Stimulated activated CD4-positive, alpha-beta T cell treated with anti-CD3 and anti-CD28 coated beads, Interleukin-15, amount 100 ng/mL, for 48 hours (primary cell): ENCODE measurements around the gene RTCA.
A peak's percentile ranks its signal among the peaks of the same experiment; 100 is the strongest.
"Not testable (repeated sequence)": the region's sequence is repeated elsewhere in the genome, so short reads cannot be mapped to it uniquely, and the experiment has no call there.

Experiments used
- DNase-seq, 2 donors: peaks; one replicate each; pipeline ENCODE4 v3.0.0-alpha.2; 2020; ENCODE audit warnings: low read depth in 2 of 2

The RTCA gene

GRCh38 chr1:100258427-100258826, 7.6 kb upstream of the RTCA start:
- DNase-seq: not testable (repeated sequence)

DNA sequence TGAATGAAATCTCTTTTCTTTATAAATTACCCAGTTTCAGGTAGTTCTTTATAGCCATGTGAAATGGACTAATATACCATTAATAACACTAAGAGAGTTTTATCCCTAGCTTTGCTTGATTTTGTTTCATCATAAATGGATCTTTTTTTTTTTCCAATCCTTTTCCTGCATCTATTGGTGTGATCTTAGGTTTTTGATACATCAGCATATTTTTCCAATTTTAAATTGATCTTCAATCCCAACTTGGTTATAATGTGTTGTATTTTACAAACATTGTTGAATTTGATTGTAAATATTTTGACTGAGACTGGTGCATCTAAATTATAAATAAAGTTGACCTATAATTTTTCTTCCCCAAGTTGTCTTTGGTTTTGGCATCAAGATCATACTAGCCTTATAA, 4.3 kb upstream of the RTCA start:
- no peak for DNase-seq

GRCh38 chr1:100264081-100264480, 1.9 kb upstream of the RTCA start:
- not testable (repeated sequence) for DNase-seq

GRCh38 chr1:100265562-100265930, 470 bp upstream of the RTCA start:
- peak in 1 of 2 donors; percentile 11 for DNase-seq

- DNase-seq: no peak
Measured at GRCh38 chr1:100266741-100267140, 725 bp downstream of the RTCA start.

GRCh38 chr1:100267284-100267683, 1.3 kb downstream of the RTCA start:
- DNase-seq: no peak

DNA sequence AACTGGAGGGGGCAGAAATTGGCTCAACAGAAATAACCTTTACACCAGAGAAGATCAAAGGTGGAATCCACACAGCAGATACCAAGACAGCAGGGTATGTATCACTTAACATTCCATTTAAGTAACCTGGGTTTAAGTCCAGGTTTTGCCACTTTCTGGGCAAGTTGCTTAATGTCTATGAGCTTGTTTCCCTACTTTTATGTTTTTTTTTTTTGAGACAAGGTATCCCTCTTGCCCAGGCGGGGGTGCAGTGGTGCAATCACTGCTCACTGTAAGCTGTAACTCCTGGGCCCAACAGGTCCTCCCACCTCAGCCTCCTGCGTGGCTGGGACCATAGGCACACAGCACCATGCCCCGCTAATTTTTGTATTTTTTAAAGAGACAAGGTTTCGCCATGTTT, 2.2 kb downstream of the RTCA start:
- no peak for DNase-seq

GRCh38 chr1:100277866-100278265, 11.8 kb downstream of the RTCA start:
- no peak for DNase-seq

GRCh38 chr1:100279358-100279923, 13.4 kb downstream of the RTCA start:
- DNase-seq: no peak

DNA sequence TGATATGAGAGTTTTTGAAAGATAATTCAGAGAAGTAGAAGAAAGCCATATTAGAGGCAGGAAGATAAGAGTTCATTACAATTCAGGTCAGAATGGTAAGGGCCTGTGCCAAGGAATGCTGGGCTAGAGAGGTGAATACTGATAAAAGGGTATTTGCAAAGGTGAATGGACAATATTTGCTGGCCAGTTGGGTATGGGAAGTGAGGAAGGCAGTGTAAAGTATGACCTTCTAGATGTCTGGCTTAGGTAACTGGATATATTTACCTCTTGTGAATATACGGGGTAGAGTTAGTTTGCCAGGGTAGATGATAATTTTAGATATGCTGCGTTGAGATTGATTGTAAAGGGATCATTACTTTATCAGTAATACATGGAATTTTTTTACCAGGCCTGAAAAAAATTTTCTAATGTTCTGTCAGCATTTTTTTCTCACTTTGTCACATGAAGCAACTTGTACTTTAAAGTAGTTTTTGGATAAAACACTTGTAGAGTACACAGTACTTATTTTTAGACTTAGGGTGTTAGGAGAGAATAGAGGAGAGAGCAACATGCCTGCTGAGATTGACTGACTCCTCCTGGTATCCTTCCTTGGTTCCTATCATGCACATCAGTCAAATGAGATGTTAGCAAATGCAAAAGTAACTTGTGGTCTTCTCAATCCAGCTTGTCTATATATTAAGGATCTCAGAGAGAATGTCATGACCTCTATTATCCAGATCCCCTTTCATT, 14.1 kb downstream of the RTCA start:
- DNase-seq: no peak

DNA sequence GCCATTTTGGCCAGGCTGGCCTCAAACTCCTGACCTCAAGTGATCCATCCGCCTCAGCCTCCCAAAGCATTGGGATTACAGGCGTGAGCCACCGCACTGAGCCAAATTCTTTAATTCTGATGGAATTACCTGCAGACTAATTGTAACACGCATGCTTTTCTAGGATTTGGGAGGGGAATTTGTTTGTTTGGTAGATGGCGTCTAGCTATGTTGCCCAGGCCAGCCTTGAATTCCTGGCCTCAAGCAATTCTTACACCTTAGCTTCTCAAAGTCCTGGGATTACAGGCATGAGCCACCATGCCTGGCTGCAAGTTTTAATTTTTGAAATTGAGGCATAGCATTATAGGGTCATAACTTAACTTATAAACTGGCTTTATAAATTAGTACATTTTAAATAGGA, 18.6 kb downstream of the RTCA start:
- DNase-seq: no peak

DNA sequence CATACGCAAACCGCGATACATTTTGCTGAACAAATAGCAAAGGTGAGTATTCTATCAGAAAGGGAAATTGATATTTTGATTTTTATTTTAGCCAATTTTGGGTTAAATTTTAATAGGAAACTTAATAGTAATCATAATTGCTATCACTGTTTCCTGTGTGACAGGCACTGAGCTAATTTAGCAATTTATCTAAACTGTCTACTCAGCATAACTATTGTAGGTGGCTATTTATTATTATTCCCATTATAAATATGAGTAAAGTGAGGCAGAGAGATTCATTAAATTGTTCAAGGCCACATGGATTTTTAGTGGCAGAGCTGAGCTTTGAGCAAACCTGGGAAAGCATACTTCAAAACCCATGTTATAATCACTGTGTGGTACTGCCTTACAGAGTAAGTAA, 21.1 kb downstream of the RTCA start:
- no peak for DNase-seq

- no peak for DNase-seq
Measured at GRCh38 chr1:100290291-100290690, 24.3 kb downstream of the RTCA start.

DNA sequence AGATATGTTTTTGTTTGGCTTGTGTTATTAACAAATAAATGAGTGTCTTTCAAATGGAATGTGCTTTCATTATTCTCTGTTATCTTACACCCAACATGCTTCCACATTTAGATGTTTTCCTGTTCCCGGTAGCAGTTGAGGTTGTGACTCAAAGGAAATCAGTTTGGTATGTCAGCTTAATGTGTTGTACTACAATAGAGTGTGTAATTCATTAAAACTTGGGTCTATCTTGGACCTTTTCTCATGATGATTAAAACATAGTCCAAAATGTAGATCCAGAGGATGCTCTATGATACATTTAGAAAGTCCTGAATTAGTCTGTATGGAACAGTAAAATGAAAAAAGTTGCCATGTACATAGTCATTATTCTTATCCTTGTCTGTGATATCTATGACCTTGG, 26.7 kb downstream of the RTCA start:
- DNase-seq: no peak

- DNase-seq: no peak
Measured at GRCh38 chr1:100296140-100296539, 30.1 kb downstream of the RTCA start.

- not testable (repeated sequence) for DNase-seq
Measured at GRCh38 chr1:100296997-100297396, 31.0 kb downstream of the RTCA start.

- no peak for DNase-seq
Measured at GRCh38 chr1:100298512-100298911, 32.5 kb downstream of the RTCA start.

- no peak for DNase-seq
Measured at GRCh38 chr1:100299521-100300222, 33.7 kb downstream of the RTCA start.

DNA sequence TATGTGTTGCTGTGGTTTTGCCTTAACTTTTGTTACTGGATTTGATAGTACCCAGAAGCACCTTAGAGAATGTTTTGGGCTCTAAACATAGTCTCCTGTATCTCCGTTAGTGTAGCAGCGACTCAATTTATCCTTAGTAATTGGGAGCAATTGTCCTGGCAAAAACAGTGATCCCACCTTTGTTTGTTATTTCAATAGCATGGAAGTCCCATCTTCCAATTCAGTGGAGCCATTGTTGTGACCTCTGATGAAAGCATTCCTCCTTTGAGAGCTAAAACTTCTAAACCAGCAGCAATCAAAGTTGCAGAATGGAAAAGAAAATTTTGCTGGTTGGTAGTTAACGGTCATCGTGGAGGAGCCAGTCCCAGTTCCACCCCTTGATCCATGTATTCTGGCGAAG, 34.7 kb downstream of the RTCA start:
- DNase-seq: no peak

DNA sequence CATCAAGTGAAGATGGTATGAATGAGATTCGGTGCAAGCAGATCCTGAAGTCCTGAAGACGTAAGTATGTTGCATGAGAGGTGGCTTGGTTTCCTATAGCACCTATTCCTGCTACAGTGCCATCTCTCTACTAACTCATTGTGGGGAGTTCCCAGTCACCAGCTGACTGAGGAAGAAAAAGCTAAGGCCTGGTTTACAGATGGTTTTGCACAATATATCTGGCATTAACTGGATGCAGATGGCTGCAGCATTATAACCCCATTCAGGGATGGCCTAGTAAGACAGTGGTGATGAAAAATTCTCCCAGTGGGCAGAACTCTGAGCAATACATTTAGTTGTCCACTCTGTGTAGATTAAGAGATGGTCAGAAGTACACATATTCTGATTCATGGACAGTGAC, 36.7 kb downstream of the RTCA start:
- DNase-seq: no peak

DNA sequence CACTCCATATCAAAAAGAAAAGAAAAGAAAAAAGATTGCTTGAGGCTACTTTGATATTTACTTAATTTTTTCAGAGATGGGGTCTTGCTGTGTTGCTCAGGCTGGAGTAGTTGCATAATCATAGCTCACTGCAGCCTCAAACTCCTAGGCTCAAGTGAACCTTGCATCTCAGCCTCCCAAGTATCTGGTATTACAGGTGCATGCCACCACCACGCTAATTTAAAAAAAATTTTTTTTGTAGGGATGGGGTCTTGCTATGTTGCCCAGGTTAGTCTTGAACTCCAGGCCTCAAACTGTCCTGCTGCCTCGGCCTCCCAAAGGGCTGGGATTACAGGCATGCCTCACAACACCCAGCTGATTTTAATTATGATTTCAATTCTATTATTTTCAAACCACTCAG, 38.2 kb downstream of the RTCA start:
- DNase-seq: no peak

- no peak for DNase-seq
Measured at GRCh38 chr1:100304921-100305320, 38.9 kb downstream of the RTCA start.

DNA sequence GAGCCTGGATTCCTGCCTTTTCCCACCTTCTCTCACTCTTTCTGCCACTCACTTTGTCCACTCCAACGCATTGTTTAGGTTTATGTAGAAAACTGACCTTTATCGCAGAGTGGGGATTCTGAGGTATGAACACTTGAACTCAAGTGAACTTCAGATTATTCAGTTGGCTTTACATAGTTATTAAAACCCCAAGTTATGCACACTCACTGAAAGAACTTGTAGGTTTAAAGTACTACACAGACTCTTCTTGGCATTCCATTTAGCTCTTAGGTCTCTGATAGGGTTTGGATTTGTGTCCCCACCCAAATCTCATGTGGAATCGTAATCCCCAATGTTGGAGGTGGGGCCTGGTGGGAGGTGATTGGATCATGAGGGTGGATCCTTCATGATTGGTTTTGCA, 39.9 kb downstream of the RTCA start:
- DNase-seq: no peak
